Kasumi-1 (cell line): Measurements from ENCODE around the gene TMEM164.

Source experiments
- DNase-seq, 2 experiments: peaks; one replicate each; lab custom pipeline; 2025; lab: John Stamatoyannopoulos, UW

TMEM164 gene

GRCh38 chrX:110167952-110168451, 165.1 kb downstream of the TMEM164 start:
- DNase-seq, result peak; percentile 3 to 20

GRCh38 chrX:110168585-110168984, 165.7 kb downstream of the TMEM164 start:
- DNase-seq, result no peak

- DNase-seq, result no peak
Measured at GRCh38 chrX:110170029-110170428, 167.1 kb downstream of the TMEM164 start.

- no peak for DNase-seq
Measured at GRCh38 chrX:110171442-110171841, 168.5 kb downstream of the TMEM164 start.

DNA sequence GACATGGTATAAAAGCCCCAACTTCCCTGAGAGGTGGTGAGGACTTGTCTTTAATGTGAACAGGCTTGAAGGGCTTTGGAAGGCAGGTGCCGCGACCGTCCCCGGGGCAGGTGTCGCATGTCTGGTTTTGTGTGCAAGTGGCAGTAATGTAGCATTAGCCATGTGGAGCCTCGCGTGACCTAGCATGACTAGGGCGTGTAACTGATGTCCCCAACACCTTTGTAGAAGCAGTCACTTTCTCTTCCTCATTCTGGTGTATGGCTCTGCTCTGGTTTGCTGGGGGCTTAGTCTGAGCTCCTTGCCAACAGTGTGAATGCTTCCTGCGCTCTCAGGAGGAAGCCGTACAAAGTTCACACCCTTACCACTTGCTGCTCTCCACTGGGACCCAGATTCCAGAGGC, 169.3 kb downstream of the TMEM164 start:
- DNase-seq, result no peak

- no peak for DNase-seq
Measured at GRCh38 chrX:110173192-110174175, 170.6 kb downstream of the TMEM164 start.

DNA sequence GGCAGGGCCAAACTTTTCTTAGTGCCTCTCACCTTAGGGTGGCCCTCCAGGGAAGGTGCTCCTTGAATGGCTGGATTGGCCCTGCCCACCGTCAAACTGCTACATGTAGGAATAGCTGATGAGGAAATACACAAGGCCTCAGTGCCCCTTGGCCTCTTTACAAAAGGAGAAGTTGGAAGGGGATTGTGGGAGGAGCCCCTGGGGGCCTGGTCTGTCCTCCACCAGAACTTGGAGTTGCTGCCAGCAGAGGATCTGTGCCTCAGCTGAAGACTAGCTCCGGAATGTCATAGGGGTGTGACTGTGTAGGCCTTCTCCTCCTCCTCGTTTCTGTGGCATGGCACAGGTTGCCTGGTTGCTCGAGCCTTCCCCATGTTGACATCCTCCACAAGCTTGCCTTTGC, 172.2 kb downstream of the TMEM164 start:
- DNase-seq, result peak; percentile 71 to 72

- DNase-seq, result no peak
Measured at GRCh38 chrX:110175696-110176095, 172.8 kb downstream of the TMEM164 start.

DNA sequence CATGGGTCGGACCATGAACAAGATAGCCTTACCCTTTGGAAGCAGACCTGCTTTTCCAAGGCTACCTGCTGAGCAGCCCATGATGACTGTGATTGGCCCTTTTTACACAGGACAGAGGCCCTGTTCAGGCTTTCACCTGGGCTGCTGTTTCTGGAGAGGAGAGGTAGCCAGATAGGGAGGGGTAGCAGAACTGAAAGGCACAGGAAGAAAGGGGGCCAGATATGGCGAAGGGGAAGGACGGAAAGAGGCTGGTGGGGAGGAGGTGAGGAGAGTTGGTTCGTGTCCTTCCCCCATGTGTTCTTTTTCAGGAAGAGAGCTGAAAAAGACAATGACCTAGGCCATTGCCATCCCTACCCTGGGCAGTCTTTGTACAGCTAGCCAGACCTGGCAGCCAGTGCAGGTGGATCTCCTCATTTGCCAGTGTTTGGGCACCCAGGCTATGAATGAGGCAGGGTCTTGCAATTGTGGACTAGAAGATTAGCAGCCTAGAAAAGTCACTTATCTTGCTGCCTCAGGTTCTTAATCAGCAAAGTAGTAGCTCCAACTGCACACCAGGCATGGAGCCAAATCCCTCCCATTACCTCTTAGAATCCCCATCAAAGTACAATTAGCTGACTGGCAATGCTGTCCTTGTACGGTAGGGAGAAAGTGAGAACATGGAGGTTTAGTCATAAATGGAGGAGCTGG, 175.4 kb downstream of the TMEM164 start:
- no peak for DNase-seq

- DNase-seq, result no peak
Measured at GRCh38 chrX:110180176-110180927, 177.4 kb downstream of the TMEM164 start.

- DNase-seq, result no peak
Measured at GRCh38 chrX:110180928-110181310, 178.0 kb downstream of the TMEM164 start.

GRCh38 chrX:110181459-110182137, 178.7 kb downstream of the TMEM164 start:
- no peak for DNase-seq

- DNase-seq, result no peak
Measured at GRCh38 chrX:110182362-110182761, 179.4 kb downstream of the TMEM164 start.

GRCh38 chrX:110182865-110183264, 180.0 kb downstream of the TMEM164 start:
- no peak for DNase-seq

- no peak for DNase-seq
Measured at GRCh38 chrX:110183314-110183713, 180.4 kb downstream of the TMEM164 start.

DNA sequence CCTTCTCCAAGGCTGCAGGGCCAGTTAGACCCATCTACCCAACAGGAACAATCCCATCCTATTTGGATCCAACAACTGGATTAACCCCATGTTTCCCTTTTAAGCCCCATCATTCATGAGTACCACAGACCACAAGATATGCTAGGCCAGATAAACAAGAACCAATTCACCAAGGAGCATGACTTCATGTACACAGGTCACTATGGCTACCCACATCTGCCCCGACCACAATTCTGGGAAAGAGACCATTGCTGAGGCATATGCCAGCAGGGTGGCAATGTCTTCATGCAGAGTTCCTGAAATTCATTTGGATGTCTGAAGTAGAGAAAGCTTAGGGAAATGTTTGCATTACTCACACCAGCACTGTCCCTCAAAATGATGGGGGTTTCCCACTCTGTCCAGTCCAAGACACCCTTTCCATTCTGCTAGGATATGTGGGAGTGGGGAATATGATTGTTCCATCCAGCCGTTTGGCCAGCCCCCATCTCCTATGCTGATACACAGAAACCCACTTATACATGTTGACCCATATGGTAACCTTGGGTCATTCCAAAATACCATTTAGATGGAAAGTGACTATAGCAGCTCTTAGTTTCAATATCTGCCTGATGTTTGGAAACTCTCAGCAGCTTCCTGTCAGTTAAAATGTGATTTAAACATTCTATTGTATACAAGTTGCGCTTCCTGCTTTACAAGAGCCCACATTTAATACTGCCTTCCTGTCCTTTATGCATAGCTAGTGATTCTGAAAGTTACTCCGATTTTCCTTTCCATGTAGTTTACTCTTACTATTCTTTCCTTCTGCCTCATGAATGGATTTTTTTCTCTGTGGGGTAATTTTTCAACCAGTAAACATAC, 186.0 kb downstream of the TMEM164 start:
- no peak for DNase-seq

GRCh38 chrX:110192516-110192915, 189.6 kb downstream of the TMEM164 start:
- DNase-seq, result no peak

- no peak for DNase-seq
Measured at GRCh38 chrX:110194977-110195376, 192.1 kb downstream of the TMEM164 start.

DNA sequence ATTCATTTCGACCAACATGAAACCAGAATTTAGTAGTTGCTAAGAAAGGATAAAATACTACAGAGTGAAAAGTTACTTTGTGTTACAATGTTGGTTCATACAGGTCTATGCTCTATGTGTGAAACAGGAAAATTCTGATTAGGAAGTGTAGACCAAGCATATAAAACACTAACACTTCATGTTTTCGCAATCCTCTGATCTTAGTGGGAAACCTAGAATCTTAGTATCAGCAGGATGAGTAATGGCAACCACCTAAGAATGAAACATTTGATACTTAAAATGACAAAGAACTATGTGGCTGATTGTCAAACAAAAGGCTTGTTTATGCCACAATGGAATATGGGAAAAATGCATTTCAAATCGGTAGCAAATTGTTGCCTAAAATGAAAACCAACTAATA, 198.9 kb downstream of the TMEM164 start:
- DNase-seq, result no peak

GRCh38 chrX:110204986-110205385, 202.1 kb downstream of the TMEM164 start:
- no peak for DNase-seq

DNA sequence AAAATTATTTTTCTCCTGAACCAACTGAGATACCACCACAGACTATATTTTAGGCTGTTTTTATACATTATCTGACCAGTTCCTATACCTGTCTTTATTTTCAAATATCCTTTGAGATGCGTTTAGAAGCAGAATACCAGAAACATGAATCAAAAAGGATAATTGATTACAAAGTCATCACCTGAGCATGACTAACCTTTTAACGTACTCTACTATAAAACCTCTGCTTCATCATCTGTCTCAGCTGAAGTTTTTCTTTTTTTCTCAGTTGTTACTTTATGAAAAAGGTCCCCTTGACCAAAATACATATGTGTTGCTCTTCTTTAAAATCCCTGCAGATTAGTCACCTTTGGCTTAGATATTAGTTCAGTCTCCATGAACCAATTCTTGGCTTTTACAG, 205.2 kb downstream of the TMEM164 start:
- DNase-seq, result no peak
